Epithelial cell of proximal tubule (primary cell): ENCODE data around the gene LRRC4C. TPM values are rescaled to one million over a fixed set of nuclear protein-coding genes. Genes with fewer than 3 reads are reported as not detected.
A peak's percentile ranks its signal among the peaks of the same experiment; 100 is the strongest.

Experiments
- DNase-seq: peaks from one replicate; pipeline ENCODE4 v3.0.0-alpha.2; 2011; ENCODE audit warnings: low read depth
- H3K4me3 ChIP-seq: 2 replicates; pipeline ENCODE4 v1.5.1; 2011; ENCODE audit warnings: low read depth, mild to moderate bottlenecking, low read length
- total RNA-seq: library from RNA; depleted of rRNA; stranded (reverse); fragments of >200 nt; gene quantifications from 2 replicates; pipeline ENCODE4 v1.2.3, GENCODE V29; 2015
- TF ChIP-seq, protein P1 (sequence below): conservative IDR thresholded peaks from 2 replicates; pipeline ENCODE4 v1.5.1; 2012; ENCODE audit warnings: low read depth, mild to moderate bottlenecking, low read length

LRRC4C gene
- total RNA-seq, 1 donor from 2014 or later: 0.12 TPM

DNA sequence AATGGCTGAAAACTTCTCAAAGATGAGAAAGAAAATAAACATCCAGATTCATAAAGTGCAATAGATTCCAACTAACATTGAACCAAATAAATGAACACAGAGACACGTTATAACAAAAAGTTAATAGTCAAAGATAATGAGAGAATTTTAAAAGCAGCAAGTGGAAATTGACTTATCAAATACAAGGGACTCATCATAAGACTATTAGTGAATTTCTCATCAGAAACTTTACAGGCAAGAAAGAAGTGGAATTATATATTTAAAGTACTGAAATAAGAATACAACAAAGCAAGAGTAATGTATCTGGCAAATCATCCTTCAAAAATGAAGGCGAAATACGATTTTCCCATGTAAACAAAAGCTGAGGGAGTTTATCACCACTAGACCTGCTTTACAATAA is 852.7 kb downstream of the LRRC4C start:
- TF ChIP-seq, protein P1, sequence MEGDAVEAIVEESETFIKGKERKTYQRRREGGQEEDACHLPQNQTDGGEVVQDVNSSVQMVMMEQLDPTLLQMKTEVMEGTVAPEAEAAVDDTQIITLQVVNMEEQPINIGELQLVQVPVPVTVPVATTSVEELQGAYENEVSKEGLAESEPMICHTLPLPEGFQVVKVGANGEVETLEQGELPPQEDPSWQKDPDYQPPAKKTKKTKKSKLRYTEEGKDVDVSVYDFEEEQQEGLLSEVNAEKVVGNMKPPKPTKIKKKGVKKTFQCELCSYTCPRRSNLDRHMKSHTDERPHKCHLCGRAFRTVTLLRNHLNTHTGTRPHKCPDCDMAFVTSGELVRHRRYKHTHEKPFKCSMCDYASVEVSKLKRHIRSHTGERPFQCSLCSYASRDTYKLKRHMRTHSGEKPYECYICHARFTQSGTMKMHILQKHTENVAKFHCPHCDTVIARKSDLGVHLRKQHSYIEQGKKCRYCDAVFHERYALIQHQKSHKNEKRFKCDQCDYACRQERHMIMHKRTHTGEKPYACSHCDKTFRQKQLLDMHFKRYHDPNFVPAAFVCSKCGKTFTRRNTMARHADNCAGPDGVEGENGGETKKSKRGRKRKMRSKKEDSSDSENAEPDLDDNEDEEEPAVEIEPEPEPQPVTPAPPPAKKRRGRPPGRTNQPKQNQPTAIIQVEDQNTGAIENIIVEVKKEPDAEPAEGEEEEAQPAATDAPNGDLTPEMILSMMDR: no peak
- DNase-seq: no peak
- H3K4me3 ChIP-seq: no peak overlapping the region

DNA sequence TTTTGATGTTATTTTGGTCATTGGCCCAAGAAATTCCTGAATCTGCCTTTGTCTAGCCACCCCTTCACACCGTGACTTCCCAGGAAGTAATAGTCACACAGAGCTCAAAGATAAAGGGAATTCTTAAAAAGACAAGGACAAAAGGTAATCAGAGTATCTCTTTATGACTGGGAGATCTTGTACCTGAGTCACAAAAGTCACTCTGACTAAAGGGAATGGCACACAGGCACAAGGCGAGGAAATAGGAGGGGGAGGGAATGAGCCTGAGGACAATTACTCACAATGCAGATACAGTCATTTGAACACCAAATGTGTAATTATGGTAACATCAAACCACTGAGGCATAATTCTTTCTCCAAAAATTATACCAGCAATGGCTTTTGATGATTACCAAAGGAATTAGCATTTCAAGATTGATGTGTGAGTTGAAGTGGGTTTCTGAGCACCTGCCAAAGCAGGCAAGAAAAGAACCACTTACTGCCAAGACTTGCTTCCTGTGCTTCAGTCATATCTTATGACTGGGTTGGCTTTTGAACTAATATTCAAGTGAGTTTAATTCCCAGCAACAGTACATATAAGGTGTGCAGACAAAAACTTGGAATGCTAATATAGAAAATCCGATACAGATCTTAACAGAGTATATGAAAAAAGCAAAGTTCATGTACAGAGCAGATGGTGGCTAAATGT is 856.4 kb downstream of the LRRC4C start:
- peak; percentile 13 for DNase-seq
- TF ChIP-seq, protein P1: no peak
- H3K4me3 ChIP-seq: no peak overlapping the region

DNA sequence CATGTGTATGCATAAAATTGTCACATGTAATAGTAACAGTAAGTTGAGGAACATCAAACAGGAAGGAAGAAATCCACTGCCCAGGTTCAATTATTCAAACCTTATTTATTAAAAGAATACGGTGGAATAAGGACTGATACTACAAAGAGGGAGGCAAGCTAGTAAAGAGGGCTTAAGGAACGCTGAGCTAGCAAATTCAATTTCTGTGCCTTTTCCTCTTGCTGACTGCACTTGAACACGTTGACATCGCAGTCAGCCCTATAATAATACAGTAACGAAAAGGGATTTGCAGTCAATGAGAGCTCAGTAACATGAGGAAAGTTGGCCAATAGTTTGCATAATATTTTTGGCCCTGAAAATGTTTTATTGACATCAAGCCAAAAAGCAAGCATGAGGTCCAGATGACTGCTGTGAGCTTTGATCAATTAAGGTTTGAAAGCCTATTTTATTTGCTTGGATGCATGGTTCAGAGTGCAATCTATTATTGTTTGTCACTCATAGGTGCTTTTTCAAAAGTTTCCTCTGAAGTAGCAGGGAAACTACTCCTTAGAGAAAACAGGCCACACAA is 861.8 kb downstream of the LRRC4C start:
- DNase-seq: no peak
- H3K4me3 ChIP-seq: no peak overlapping the region
- TF ChIP-seq, protein P1: no peak

DNA sequence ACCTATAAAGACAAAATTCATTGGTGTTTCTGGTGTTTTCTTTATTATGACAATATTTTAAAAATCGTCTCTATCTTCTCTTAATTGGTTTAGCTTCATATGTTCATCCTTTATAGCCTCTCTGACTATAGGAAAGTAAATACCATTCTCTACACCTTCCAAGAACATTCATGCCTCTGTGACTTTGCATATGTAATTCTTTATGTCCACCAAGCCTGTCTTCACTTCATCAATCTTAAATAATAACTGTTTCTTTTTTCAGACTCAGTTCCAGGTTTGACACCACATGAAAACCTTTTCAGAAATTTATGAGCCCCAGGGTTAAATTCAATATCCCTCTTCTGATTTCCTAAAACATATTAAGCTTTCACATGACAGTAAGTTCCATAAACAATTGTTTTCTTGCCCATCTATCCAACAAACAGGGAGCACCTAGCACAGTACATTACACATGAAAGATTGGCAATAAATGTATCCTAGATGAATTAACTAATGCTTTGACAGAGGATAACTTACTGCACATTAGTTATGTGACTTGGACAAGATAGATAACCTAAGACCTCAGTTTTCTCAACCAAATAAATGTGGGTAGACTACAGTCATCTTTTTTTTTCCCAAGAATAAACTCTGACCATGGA is 886.1 kb downstream of the LRRC4C start:
- H3K4me3 ChIP-seq: no peak overlapping the region
- TF ChIP-seq, protein P1: no peak
- no peak for DNase-seq

DNA sequence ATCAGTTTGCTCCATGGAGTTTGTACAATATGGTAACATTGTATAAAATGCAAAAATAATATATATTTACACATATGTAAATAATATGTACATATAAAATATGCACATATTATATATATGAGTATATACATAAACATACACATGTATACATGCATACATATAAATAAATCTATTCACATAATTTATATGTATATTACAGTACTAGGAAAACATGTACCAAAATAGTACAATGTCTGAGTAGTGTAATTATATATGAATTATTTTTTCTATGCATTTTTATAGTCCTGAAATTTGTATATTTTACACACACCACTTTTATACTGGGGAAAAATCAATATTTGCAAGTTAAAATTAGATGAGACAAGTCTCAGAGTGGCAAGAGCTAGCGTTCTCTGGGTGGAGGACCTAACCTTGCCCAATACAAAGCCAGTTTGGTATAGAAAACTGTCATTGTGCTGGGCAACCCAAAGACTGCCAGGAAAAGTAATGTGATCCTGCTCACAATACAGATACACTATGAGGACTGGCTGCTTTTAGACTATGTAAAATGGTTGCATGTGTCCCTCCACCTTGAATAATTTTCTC is 889.4 kb downstream of the LRRC4C start:
- no peak for DNase-seq
- TF ChIP-seq, protein P1: no peak

DNA sequence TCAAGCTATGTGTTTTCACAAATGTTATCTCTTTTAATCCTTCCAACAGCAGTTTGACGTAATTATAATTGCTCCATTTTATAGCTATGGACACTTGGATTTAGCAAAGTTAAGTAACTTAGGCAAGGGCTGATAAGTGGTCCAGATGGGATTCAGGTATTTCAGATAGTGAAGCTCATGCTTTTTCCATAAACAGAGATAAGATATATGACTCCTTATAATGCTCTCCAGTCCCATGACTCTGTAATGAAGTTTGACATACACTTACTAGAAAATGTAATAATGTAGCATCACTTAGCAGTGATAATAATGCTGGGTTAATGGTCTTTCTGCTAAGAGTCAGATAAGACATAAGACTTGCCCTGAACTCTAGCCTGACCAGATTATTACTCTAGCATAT is 892.1 kb downstream of the LRRC4C start:
- H3K4me3 ChIP-seq: no peak overlapping the region
- TF ChIP-seq, protein P1: no peak
- DNase-seq: no peak

More for the DNA sequence above, 889.4 kb downstream of the LRRC4C start:
- no peak overlapping the region for H3K4me3 ChIP-seq
